Mucosa of descending colon (tissue), 3 donors: ENCODE measurements around the gene GADD45G. TPM values are rescaled to one million over a fixed set of nuclear protein-coding genes. Genes with fewer than 3 reads are reported as not detected.
A peak's percentile ranks its signal among the peaks of the same experiment; 100 is the strongest.

ENCODE experiments used
- ATAC-seq: fragments of 200-7000 bp; cut with Tn5 transposase; one replicate; pipeline ENCODE4 v1.9.1; 2020; ENCODE audit warnings: mild to moderate bottlenecking, moderate library complexity
- DNase-seq, 3 donors: peaks; one replicate each; pipeline ENCODE4 v3.0.0-alpha.2; 2020
- H3K36me3 ChIP-seq: fragments of 200-600 bp; one replicate; pipeline ENCODE4 v1.8.0; 2021; ENCODE audit warnings: low read depth, mild to moderate bottlenecking
- H3K4me1 ChIP-seq: fragments of 200-600 bp; one replicate; pipeline ENCODE4 v1.8.0; 2021; ENCODE audit warnings: low read depth, mild to moderate bottlenecking
- H3K4me3 ChIP-seq: fragments of 200-600 bp; one replicate; pipeline ENCODE4 v1.8.0; 2021; ENCODE audit warnings: mild to moderate bottlenecking
- H3K9me3 ChIP-seq: fragments of 200-600 bp; one replicate; pipeline ENCODE4 v1.8.0; 2021; ENCODE audit warnings: mild to moderate bottlenecking
- CTCF ChIP-seq: fragments of 200-600 bp; IDR thresholded peaks from one replicate; pipeline ENCODE4 v1.8.0; 2022; ENCODE audit warnings: antibody characterized with exemption, mild to moderate bottlenecking
- intact Hi-C, 2 donors: fragments of 100-400 bp; cut with DNase I in 1 of 2; cut with micrococcal nuclease in 1 of 2; formaldehyde crosslinking; loops; one replicate each; pipeline versions ENCODE4 v1.11.0 to v1.11.1; 2022; cut with DNase I, micrococcal nuclease
- total RNA-seq, 3 donors: library from RNA; stranded (reverse); fragmentation: NEBNext Ultra II Directional in 2 of 3; extraction: Animal tissue kit (Norgen Biotek cat#: 25700) in 2 of 3; gene quantifications; one replicate each; pipeline versions ENCODE4 v1.2.1 to v1.2.4, GENCODE V29; 2021 to 2023
- donor health status: DM: no; HTN: no; CAD: no; lungs with moderate emphysema.
- donor health status: DM: no; HTN: no; CAD: no.
- donor health status: DM: no; HTN: yes; CAD: no.

The GADD45G gene
- total RNA-seq, 3 donors from 2014 or later, result 5.4 to 18.4 (median 6.6) TPM

GRCh38 chr9:89558948-89559347 is 45.9 kb upstream of the GADD45G start:
- Histone ChIP-seq H3K4me3 (no peak overlapping the region), H3K36me3 (no peaks in the 10 kb centered on the region), H3K9me3 (no peaks in the 10 kb centered on the region), H3K4me1 (peaks cover 5% of the 10 kb centered on the region)
- intact Hi-C loops, result loop anchor here in 1 of 2 donors (10.0 kb wide), 1 partner anchor 234 kb away; no protein-coding TSS in a partner anchor
- DNase-seq, result no peak
- TF ChIP-seq CTCF, result no peak
- no peak for ATAC-seq

- no peak overlapping the region for H3K4me3 ChIP-seq
- TF ChIP-seq CTCF, result no peak
- H3K4me1 ChIP-seq, result no peaks in the 10 kb centered on the region
- H3K36me3 ChIP-seq, result no peaks in the 10 kb centered on the region
- ATAC-seq (no peak), DNase-seq (no peak)
- no peaks in the 10 kb centered on the region for H3K9me3 ChIP-seq
- intact Hi-C loops, result no loop called here
Measured at GRCh38 chr9:89562186-89562814, 42.5 kb upstream of the GADD45G start.

- Histone ChIP-seq H3K9me3 (no peaks in the 10 kb centered on the region), H3K36me3 (no peaks in the 10 kb centered on the region), H3K4me1 (no peaks in the 10 kb centered on the region), H3K4me3 (no peak overlapping the region)
- no peak for ATAC-seq
- DNase-seq, result no peak
- intact Hi-C loops, result no loop called here
- TF ChIP-seq CTCF, result no peak
Measured at GRCh38 chr9:89563571-89564345, 41.1 kb upstream of the GADD45G start.

GRCh38 chr9:89564346-89564878 is 40.4 kb upstream of the GADD45G start:
- DNase-seq, result no peak

GRCh38 chr9:89567649-89568048 is 37.2 kb upstream of the GADD45G start:
- TF ChIP-seq CTCF, result no peak
- H3K9me3 ChIP-seq, result no peaks in the 10 kb centered on the region
- DNase-seq (no peak), ATAC-seq (no peak)
- no peak overlapping the region for H3K4me3 ChIP-seq
- intact Hi-C loops, result no loop called here
- H3K36me3 ChIP-seq, result no peaks in the 10 kb centered on the region
- no peaks in the 10 kb centered on the region for H3K4me1 ChIP-seq

More at GRCh38 chr9:89564346-89564878, 40.4 kb upstream of the GADD45G start:
- Histone ChIP-seq H3K4me1 (no peaks in the 10 kb centered on the region), H3K9me3 (no peaks in the 10 kb centered on the region), H3K4me3 (no peak overlapping the region), H3K36me3 (no peaks in the 10 kb centered on the region)
- intact Hi-C loops, result no loop called here
- ATAC-seq, result peak; percentile 81
- no peak for TF ChIP-seq CTCF
